Osteocyte (in vitro differentiated cells): ENCODE data around the gene MRPL27. TPM values are rescaled to one million over a fixed set of nuclear protein-coding genes. Genes with fewer than 3 reads are reported as not detected.
A peak's percentile ranks its signal among the peaks of the same experiment; 100 is the strongest.

Experiments
- DNase-seq: peaks from one replicate; pipeline ENCODE4 v3.0.0; 2021; ENCODE audit warnings: mixed read lengths; ENCODE audit not compliant: unreplicated experiment; ENCODE audit errors: extremely low spot score
- H3K27ac Mint-ChIP-seq: one replicate; pipeline ENCODE4 v1.8.0; 2021; ENCODE audit warnings: mild to moderate bottlenecking, mixed read lengths; ENCODE audit not compliant: unreplicated experiment
- H3K27me3 Mint-ChIP-seq: one replicate; pipeline ENCODE4 v1.8.0; 2021; ENCODE audit warnings: mixed read lengths; ENCODE audit not compliant: unreplicated experiment
- H3K36me3 Mint-ChIP-seq: one replicate; pipeline ENCODE4 v1.8.0; 2021; ENCODE audit warnings: mixed read lengths; ENCODE audit not compliant: unreplicated experiment
- H3K4me1 Mint-ChIP-seq: one replicate; pipeline ENCODE4 v1.8.0; 2021; ENCODE audit warnings: mixed read lengths; ENCODE audit not compliant: unreplicated experiment
- H3K4me3 Mint-ChIP-seq: one replicate; pipeline ENCODE4 v1.8.0; 2021; ENCODE audit warnings: mild to moderate bottlenecking, moderate library complexity, mixed read lengths; ENCODE audit not compliant: unreplicated experiment
- H3K9me3 Mint-ChIP-seq: one replicate; pipeline ENCODE4 v1.8.0; 2021; ENCODE audit warnings: mixed read lengths; ENCODE audit not compliant: unreplicated experiment
- CTCF ChIP-seq: fragments of 200-600 bp; sonication (generic); IDR thresholded peaks from 2 replicates; pipeline ENCODE4 v1.5.0; 2021; ENCODE audit warnings: antibody characterized with exemption, mild to moderate bottlenecking, moderate library complexity
- total RNA-seq: library from RNA; stranded (reverse); gene quantifications from 2 replicates; pipeline ENCODE4 v1.2.1, GENCODE V29; 2021

The MRPL27 gene
- total RNA-seq, 1 donor from 2014 or later = 54.5 TPM

GRCh38 chr17:50364715-50365114 is 8.3 kb downstream of the MRPL27 start:
- DNase-seq = no peak
- Mint-ChIP-seq H3K4me1 (peaks cover 13% of the 10 kb centered on the region), H3K27me3 (no peaks in the 10 kb centered on the region), H3K27ac (no peak overlapping the region), H3K36me3 (peaks cover 18% of the 10 kb centered on the region), H3K9me3 (no peaks in the 10 kb centered on the region), H3K4me3 (no peak overlapping the region)
- no peak for TF ChIP-seq CTCF

GRCh38 chr17:50364061-50364458 is 8.9 kb downstream of the MRPL27 start:
- peaks cover 14% of the 10 kb centered on the region for H3K36me3 Mint-ChIP-seq
- H3K4me1 Mint-ChIP-seq = peaks cover 13% of the 10 kb centered on the region
- DNase-seq = no peak
- H3K9me3 Mint-ChIP-seq = no peaks in the 10 kb centered on the region
- TF ChIP-seq CTCF = no peak
- H3K27me3 Mint-ChIP-seq = no peaks in the 10 kb centered on the region
- H3K4me3 Mint-ChIP-seq = no peak overlapping the region
- no peak overlapping the region for H3K27ac Mint-ChIP-seq

GRCh38 chr17:50363217-50364060 is 9.5 kb downstream of the MRPL27 start:
- H3K4me3 Mint-ChIP-seq = no peak overlapping the region
- H3K36me3 Mint-ChIP-seq = peaks cover 9% of the 10 kb centered on the region
- H3K9me3 Mint-ChIP-seq = no peaks in the 10 kb centered on the region
- H3K27ac Mint-ChIP-seq = no peak overlapping the region
- no peak for TF ChIP-seq CTCF
- no peaks in the 10 kb centered on the region for H3K27me3 Mint-ChIP-seq
- no peak for DNase-seq
- H3K4me1 Mint-ChIP-seq = peaks cover 13% of the 10 kb centered on the region

- TF ChIP-seq CTCF = no peak
- Mint-ChIP-seq H3K9me3 (no peaks in the 10 kb centered on the region), H3K27me3 (no peaks in the 10 kb centered on the region), H3K27ac (no peak overlapping the region), H3K4me1 (peaks cover 13% of the 10 kb centered on the region), H3K4me3 (no peak overlapping the region), H3K36me3 (peaks cover 4% of the 10 kb centered on the region)
- DNase-seq = no peak
Observed at GRCh38 chr17:50362661-50363060, 10.3 kb downstream of the MRPL27 start.

GRCh38 chr17:50361561-50362480 is 11.2 kb downstream of the MRPL27 start:
- Mint-ChIP-seq H3K4me3 (no peak overlapping the region), H3K27ac (peak overlapping the region; percentile 64), H3K36me3 (peaks cover 3% of the 10 kb centered on the region), H3K4me1 (peaks cover 13% of the 10 kb centered on the region), H3K9me3 (no peaks in the 10 kb centered on the region), H3K27me3 (no peaks in the 10 kb centered on the region)
- peak; percentile 77 for TF ChIP-seq CTCF
- no peak for DNase-seq
